IMR-90 (cell line): ENCODE data around the gene MEOX2. TPM values are rescaled to one million over a fixed set of nuclear protein-coding genes. Genes with fewer than 3 reads are reported as not detected.

Experiments used
- ATAC-seq: fragments of 200-7000 bp; cut with Tn5 transposase; 2 replicates; pipeline ENCODE4 v1.9.1; 2020; ENCODE audit warnings: low read depth, mild to moderate bottlenecking, moderate library complexity
- BruUV-seq: library from RNA; stranded (reverse); fragments of 400-500 nt; replicated peaks from 2 replicates; lab custom pipeline; 2021; lab: Mats Ljungman, UMichigan
- CTCF ChIA-PET: fragments of 300-600 bp; formaldehyde crosslinking; extraction: SDS; loops from one replicate; lab custom pipeline; 2021; ENCODE audit warnings: antibody characterized with exemption; lab: Yijun Ruan, JAX
- POLR2A ChIA-PET: fragments of 300-600 bp; sonication (Branson Sonifier 250); formaldehyde crosslinking; loops from one replicate; lab custom pipeline; 2022; ENCODE audit warnings: antibody characterized with exemption; ENCODE audit not compliant: unreplicated experiment; lab: Charles Lee
- DNase-seq: peaks from one replicate; pipeline ENCODE4 v3.0.0; 2013
- H2AFZ ChIP-seq: replicated peaks from 2 replicates; pipeline ENCODE3; 2013; ENCODE audit warnings: low read length, mild to moderate bottlenecking; ENCODE audit not compliant: poor library complexity
- H2AK5ac ChIP-seq: 2 replicates; pipeline ENCODE4 v1.6.1; 2013; ENCODE audit warnings: low read depth, low read length, inconsistent platforms
- H2AK9ac ChIP-seq: replicated peaks from 2 replicates; pipeline ENCODE3; 2013; ENCODE audit warnings: mild to moderate bottlenecking, low read depth, low read length, moderate library complexity; ENCODE audit not compliant: poor library complexity
- H2BK120ac ChIP-seq: 2 replicates; pipeline ENCODE4 v1.6.1; 2013; ENCODE audit warnings: low read depth, low read length, inconsistent platforms
- H2BK15ac ChIP-seq: 3 replicates; pipeline ENCODE4 v1.6.1; 2013; ENCODE audit warnings: low read depth, low read length, inconsistent platforms
- H2BK20ac ChIP-seq: 2 replicates; pipeline ENCODE4 v1.6.1; 2013; ENCODE audit warnings: low read depth, mild to moderate bottlenecking, inconsistent platforms, low read length, moderate library complexity
- H2BK5ac ChIP-seq: 2 replicates; pipeline ENCODE4 v1.6.1; 2013; ENCODE audit warnings: mild to moderate bottlenecking, low read depth, low read length, inconsistent platforms; ENCODE audit not compliant: poor library complexity, severe bottlenecking
- H3K14ac ChIP-seq: replicated peaks from 2 replicates; pipeline ENCODE4 v1.6.1; 2013; ENCODE audit warnings: low read depth, low read length, inconsistent platforms
- H3K18ac ChIP-seq: 2 replicates; pipeline ENCODE4 v1.6.1; 2013; ENCODE audit warnings: low read depth, low read length, control low read depth
- H3K23ac ChIP-seq: 2 replicates; pipeline ENCODE4 v1.6.1; 2013; ENCODE audit warnings: low read depth, low read length, inconsistent platforms
- H3K27ac ChIP-seq: 2 replicates; pipeline ENCODE4 v1.5.1; 2013; ENCODE audit warnings: mild to moderate bottlenecking, control low read depth, low read length; ENCODE audit not compliant: insufficient read depth
- H3K27me3 ChIP-seq: 2 replicates; pipeline ENCODE4 v1.6.1; 2013; ENCODE audit warnings: low read length; ENCODE audit not compliant: control insufficient read depth, insufficient read depth
- H3K36me3 ChIP-seq: 2 replicates; pipeline ENCODE4 v1.6.1; 2013; ENCODE audit warnings: low read length, mixed read lengths; ENCODE audit not compliant: control insufficient read depth, insufficient read depth
- H3K4ac ChIP-seq: 2 replicates; pipeline ENCODE4 v1.6.1; 2013; ENCODE audit warnings: low read depth, low read length, inconsistent platforms
- H3K4me1 ChIP-seq: 2 replicates; pipeline ENCODE4 v1.6.1; 2013; ENCODE audit warnings: low read length, mixed read lengths; ENCODE audit not compliant: control insufficient read depth, insufficient read depth
- H3K4me2 ChIP-seq: 2 replicates; pipeline ENCODE4 v1.6.1; 2013; ENCODE audit warnings: low read depth, mild to moderate bottlenecking, control low read depth, low read length, moderate library complexity
- H3K4me3 ChIP-seq: 2 replicates; pipeline ENCODE4 v1.5.1; 2013; ENCODE audit warnings: low read depth, mild to moderate bottlenecking, control low read depth, low read length, moderate library complexity; ENCODE audit not compliant: insufficient read depth
- H3K56ac ChIP-seq: 2 replicates; pipeline ENCODE4 v1.6.1; 2013; ENCODE audit warnings: low read length, inconsistent platforms; ENCODE audit not compliant: insufficient read depth; ENCODE audit errors: extremely low read depth
- H3K79me1 ChIP-seq, 2 experiments: 2 replicates each; pipeline ENCODE4 v1.6.1; 2013; ENCODE audit warnings: low read length in 2 of 2, inconsistent platforms in 1 of 2, low read depth in 1 of 2
- H3K9ac ChIP-seq: 2 replicates; pipeline ENCODE4 v1.6.1; 2013; ENCODE audit warnings: low read depth, low read length, control low read depth
- H3K9me1 ChIP-seq: 2 replicates; pipeline ENCODE4 v1.6.1; 2013; ENCODE audit warnings: low read length, inconsistent platforms; ENCODE audit not compliant: insufficient read depth
- H3K9me3 ChIP-seq: 2 replicates; pipeline ENCODE4 v1.6.1; 2013; ENCODE audit warnings: low read length; ENCODE audit not compliant: control insufficient read depth, insufficient read depth
- H4K20me1 ChIP-seq: 2 replicates; pipeline ENCODE4 v1.6.1; 2013; ENCODE audit warnings: low read length, inconsistent platforms; ENCODE audit not compliant: insufficient read depth
- H4K5ac ChIP-seq: 2 replicates; pipeline ENCODE4 v1.6.1; 2013; ENCODE audit warnings: mild to moderate bottlenecking, low read depth, low read length, control low read depth
- H4K8ac ChIP-seq, 2 experiments: 2 replicates each; pipeline ENCODE4 v1.6.1; 2013; ENCODE audit warnings: low read depth in 2 of 2, low read length in 2 of 2, control low read depth in 1 of 2, inconsistent platforms in 1 of 2
- H4K91ac ChIP-seq: 2 replicates; pipeline ENCODE4 v1.6.1; 2013; ENCODE audit warnings: low read depth, low read length, inconsistent platforms; ENCODE audit not compliant: insufficient read depth
- BHLHE40 ChIP-seq: fragments of 150-350 bp; IDR thresholded peaks from 2 replicates; pipeline ENCODE4 v1.6.1; 2016; ENCODE audit warnings: mild to moderate bottlenecking, low read depth, low read length
- CEBPB ChIP-seq: IDR thresholded peaks from 2 replicates; pipeline ENCODE4 v1.6.1; 2012; ENCODE audit warnings: low read depth, low read length, improper control_type of control experiment
- CHD1 ChIP-seq: IDR thresholded peaks from 2 replicates; pipeline ENCODE4 v1.6.1; 2012; ENCODE audit warnings: low read depth, low read length, improper control_type of control experiment
- CTCF ChIP-seq: conservative IDR thresholded peaks from 2 replicates; pipeline ENCODE4 v1.5.1; 2012; ENCODE audit warnings: mild to moderate bottlenecking, low read depth, low read length, improper control_type of control experiment
- FOS ChIP-seq: fragments of 150-350 bp; IDR thresholded peaks from 2 replicates; pipeline ENCODE4 v1.6.1; 2016; ENCODE audit warnings: low read depth, low read length
- MAFK ChIP-seq: IDR thresholded peaks from 2 replicates; pipeline ENCODE4 v1.6.1; 2012; ENCODE audit warnings: low read depth, low read length, improper control_type of control experiment
- MAZ ChIP-seq: IDR thresholded peaks from 2 replicates; pipeline ENCODE4 v1.6.1; 2012; ENCODE audit warnings: low read depth, mild to moderate bottlenecking, low read length, improper control_type of control experiment, moderate library complexity, borderline replicate concordance
- MXI1 ChIP-seq: IDR thresholded peaks from 2 replicates; pipeline ENCODE4 v1.6.1; 2012; ENCODE audit warnings: low read depth, mild to moderate bottlenecking, low read length, moderate library complexity, borderline replicate concordance
- NFE2L2 ChIP-seq: fragments of 150-350 bp; IDR thresholded peaks from 2 replicates; pipeline ENCODE4 v1.6.1; 2016; ENCODE audit warnings: low read depth, mild to moderate bottlenecking, low read length
- POLR2A ChIP-seq: IDR thresholded peaks from 2 replicates; pipeline ENCODE4 v1.6.1; 2012; ENCODE audit warnings: mild to moderate bottlenecking, low read depth, low read length
- RAD21 ChIP-seq: IDR thresholded peaks from 2 replicates; pipeline ENCODE4 v1.6.1; 2012; ENCODE audit warnings: low read length, improper control_type of control experiment
- RCOR1 ChIP-seq: IDR thresholded peaks from 2 replicates; pipeline ENCODE4 v1.6.1; 2012; ENCODE audit warnings: mild to moderate bottlenecking, low read length, improper control_type of control experiment; ENCODE audit not compliant: insufficient replicate concordance
- RFX5 ChIP-seq: IDR thresholded peaks from 2 replicates; pipeline ENCODE4 v1.8.0; 2012; ENCODE audit warnings: low read depth, mild to moderate bottlenecking, low read length, moderate library complexity
- SMC3 ChIP-seq: fragments of 150-350 bp; IDR thresholded peaks from 2 replicates; pipeline ENCODE4 v1.6.1; 2016; ENCODE audit warnings: low read depth, mild to moderate bottlenecking, antibody characterized with exemption, low read length, moderate library complexity
- WGBS, 2 experiments: methylation state at CpG; one replicate each; pipeline versions ENCODE4 v1.1.5 to v1.1.7; 2013; ENCODE audit warnings: missing lambda C conversion rate in 2 of 2; ENCODE audit not compliant: insufficient read length in 1 of 2; ENCODE audit errors: extremely low coverage in 2 of 2; 5-methylcytosine and 5-hydroxymethylcytosine counted together
- dilution Hi-C: fragments of 300-500 bp; cut with HindIII; formaldehyde crosslinking; loops from one replicate; pipeline ENCODE4 v1.14.3; 2018; ENCODE audit warnings: low sequenced_read_pairs; ENCODE audit not compliant: unreplicated experiment
- in situ Hi-C: fragments of 300-500 bp; cut with MboI; formaldehyde crosslinking; loops from 3 replicates; pipeline ENCODE4 v1.14.3; 2019; ENCODE audit warnings: low sequenced_read_pairs, inconsistent platforms, mixed read lengths
- intact Hi-C: fragments of 100-400 bp; cut with micrococcal nuclease; formaldehyde crosslinking; loops from 2 replicates; pipeline ENCODE4 v1.10.0; 2022
- polyA plus RNA-seq, 3 experiments: library from polyadenylated mRNA; depleted of rRNA; stranded (reverse); fragments of >200 nt; gene quantifications; 2 replicates each; pipeline ENCODE4 v1.2.3, GENCODE V29; 2012; ENCODE audit warnings: low replicate concordance in 1 of 3
- total RNA-seq: library from RNA; depleted of rRNA; stranded (reverse); fragments of >200 nt; gene quantifications from 2 replicates; pipeline ENCODE4 v1.2.3, GENCODE V29; 2012
- TF ChIP-seq, protein P1 (sequence below): fragments of 150-350 bp; IDR thresholded peaks from 2 replicates; pipeline ENCODE4 v1.6.1; 2017; ENCODE audit warnings: mild to moderate bottlenecking, antibody characterized with exemption, low read length, low read depth
- TF ChIP-seq, protein P2 (sequence below): fragments of 150-350 bp; IDR thresholded peaks from 2 replicates; pipeline ENCODE4 v1.6.1; 2016; ENCODE audit warnings: low read depth, mild to moderate bottlenecking, low read length, moderate library complexity, borderline replicate concordance

The MEOX2 gene
- total and polyA plus RNA-seq, 2 of the 4 experiments (the other 2 are of a cell fraction) = under 0.01 TPM; not detected in 1

- Histone ChIP-seq H3K9me3 (peaks cover 5% of the 10 kb centered on the region; the same call in 1 of the 2 replicates), H3K9me1 (no peaks in the 10 kb centered on the region), H4K20me1 (no peaks in the 10 kb centered on the region), H2AFZ (no peak overlapping the region), H3K56ac (no peak overlapping the region), H3K4me2 (no peak overlapping the region), H3K4me1 (no peaks in the 10 kb centered on the region), H2AK5ac (no peak overlapping the region), H4K91ac (no peak overlapping the region), H2BK15ac (no peak overlapping the region), H4K8ac (no peak overlapping the region), H3K27ac (no peak overlapping the region), H2BK120ac (no peak overlapping the region), H3K4ac (no peak overlapping the region), H3K4me3 (no peak overlapping the region), H3K23ac (no peak overlapping the region), H2AK9ac (no peak overlapping the region), H2BK20ac (no peak overlapping the region), H3K79me1 (no peaks in the 10 kb centered on the region), H3K27me3 (peaks cover 46% of the 10 kb centered on the region), H4K5ac (no peak overlapping the region), H3K14ac (no peak overlapping the region), H3K36me3 (no peaks in the 10 kb centered on the region), H3K9ac (no peak overlapping the region), H2BK5ac (no peak overlapping the region), H3K18ac (no peak overlapping the region)
- ChIA-PET POLR2A (no interaction called here), CTCF (interaction anchor here (0.7 to 1.3 kb wide), 3 partner anchors 10 to 400 kb away, joined by 3 read pairs; no protein-coding TSS in a partner anchor)
- dilution Hi-C loops = no loop called here
- ATAC-seq (no peak), DNase-seq (no peak)
- intact Hi-C loops = no loop called here
- BruUV-seq = no TSS peak
- TF ChIP-seq RFX5 (no peak), CHD1 (no peak), NFE2L2 (no peak), BHLHE40 (no peak), FOS (no peak), POLR2A (no peak), RCOR1 (no peak), RAD21 (no peak), CEBPB (no peak), MXI1 (no peak), MAZ (no peak), CTCF (no peak), MAFK (no peak), SMC3 (no peak)
- TF ChIP-seq, protein P1, sequence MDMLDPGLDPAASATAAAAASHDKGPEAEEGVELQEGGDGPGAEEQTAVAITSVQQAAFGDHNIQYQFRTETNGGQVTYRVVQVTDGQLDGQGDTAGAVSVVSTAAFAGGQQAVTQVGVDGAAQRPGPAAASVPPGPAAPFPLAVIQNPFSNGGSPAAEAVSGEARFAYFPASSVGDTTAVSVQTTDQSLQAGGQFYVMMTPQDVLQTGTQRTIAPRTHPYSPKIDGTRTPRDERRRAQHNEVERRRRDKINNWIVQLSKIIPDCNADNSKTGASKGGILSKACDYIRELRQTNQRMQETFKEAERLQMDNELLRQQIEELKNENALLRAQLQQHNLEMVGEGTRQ = no peak
- TF ChIP-seq, protein P2, sequence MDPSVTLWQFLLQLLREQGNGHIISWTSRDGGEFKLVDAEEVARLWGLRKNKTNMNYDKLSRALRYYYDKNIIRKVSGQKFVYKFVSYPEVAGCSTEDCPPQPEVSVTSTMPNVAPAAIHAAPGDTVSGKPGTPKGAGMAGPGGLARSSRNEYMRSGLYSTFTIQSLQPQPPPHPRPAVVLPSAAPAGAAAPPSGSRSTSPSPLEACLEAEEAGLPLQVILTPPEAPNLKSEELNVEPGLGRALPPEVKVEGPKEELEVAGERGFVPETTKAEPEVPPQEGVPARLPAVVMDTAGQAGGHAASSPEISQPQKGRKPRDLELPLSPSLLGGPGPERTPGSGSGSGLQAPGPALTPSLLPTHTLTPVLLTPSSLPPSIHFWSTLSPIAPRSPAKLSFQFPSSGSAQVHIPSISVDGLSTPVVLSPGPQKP = no peak
- 76% methylated on average over 3 of the region's 8 CpGs; no CpG with 5 or more reads in 1 of the 2 experiments for WGBS, 2 experiments
- in situ Hi-C loops = no loop called here
Observed at GRCh38 chr7:15684111-15684800, 2.2 kb downstream of the MEOX2 start.
